DOHH2 (cell line): ENCODE measurements around the gene MRPS2.

Experiments used
- H3F3A ChIP-seq: fragments of 200-600 bp; sonication (generic), shearing (Covaris generic); 2 replicates; pipeline ENCODE4 v1.6.0; 2016; ENCODE audit warnings: antibody characterized with exemption, mild to moderate bottlenecking; ENCODE audit not compliant: control insufficient read depth, insufficient read depth
- H3K27ac ChIP-seq: fragments of 200-600 bp; sonication (generic); 2 replicates; pipeline ENCODE4 v1.5.1; 2014; ENCODE audit warnings: low read depth, mild to moderate bottlenecking, low read length, moderate library complexity
- H3K27me3 ChIP-seq: fragments of 200-600 bp; sonication (generic); 2 replicates; pipeline ENCODE4 v1.6.1; 2014; ENCODE audit warnings: mild to moderate bottlenecking, low read length, mixed read lengths; ENCODE audit not compliant: control insufficient read depth
- H3K36me3 ChIP-seq: fragments of 200-600 bp; sonication (generic); 2 replicates; pipeline ENCODE4 v1.6.1; 2014; ENCODE audit warnings: mild to moderate bottlenecking, low read length, moderate library complexity, mixed read lengths; ENCODE audit not compliant: control insufficient read depth
- H3K4me1 ChIP-seq: fragments of 200-600 bp; sonication (generic); 2 replicates; pipeline ENCODE4 v1.6.1; 2014; ENCODE audit warnings: mild to moderate bottlenecking, low read length, mixed read lengths; ENCODE audit not compliant: control insufficient read depth
- H3K4me2 ChIP-seq: fragments of 200-600 bp; sonication (generic); 2 replicates; pipeline ENCODE4 v1.6.0; 2014; ENCODE audit warnings: mild to moderate bottlenecking, low read length, moderate library complexity
- H3K4me3 ChIP-seq: fragments of 200-600 bp; sonication (generic); 2 replicates; pipeline ENCODE4 v1.5.1; 2014; ENCODE audit warnings: mild to moderate bottlenecking, low read length, mixed read lengths
- H3K79me2 ChIP-seq: fragments of 200-600 bp; sonication (generic); 2 replicates; pipeline ENCODE4 v1.6.1; 2014; ENCODE audit warnings: mild to moderate bottlenecking, low read length, mixed read lengths; ENCODE audit not compliant: control insufficient read depth
- H3K9me2 ChIP-seq: fragments of 200-600 bp; sonication (generic); replicated peaks from 2 replicates; pipeline ENCODE4 v1.6.1; 2014; ENCODE audit warnings: mild to moderate bottlenecking, low read length, mixed read lengths; ENCODE audit not compliant: control insufficient read depth
- H3K9me3 ChIP-seq: fragments of 200-600 bp; sonication (generic); 2 replicates; pipeline ENCODE4 v1.6.1; 2014; ENCODE audit warnings: antibody characterized with exemption, low read length, mixed read lengths; ENCODE audit not compliant: control insufficient read depth, insufficient read depth
- H4K20me1 ChIP-seq: fragments of 200-600 bp; sonication (generic); 2 replicates; pipeline ENCODE4 v1.6.0; 2014; ENCODE audit warnings: low read depth, mild to moderate bottlenecking, antibody characterized with exemption, low read length, moderate library complexity; ENCODE audit not compliant: control insufficient read depth, insufficient read depth
- CTCF ChIP-seq: fragments of 200-600 bp; sonication (generic); IDR thresholded peaks from one replicate; pipeline ENCODE4 v1.5.1; 2014; ENCODE audit warnings: antibody characterized with exemption, mild to moderate bottlenecking, low read depth, low read length; ENCODE audit not compliant: poor library complexity, severe bottlenecking
- EZH2phosphoT487 ChIP-seq: fragments of 200-600 bp; sonication (generic); IDR thresholded peaks from 2 replicates; pipeline ENCODE4 v1.6.1; 2017; ENCODE audit warnings: borderline replicate concordance, mild to moderate bottlenecking, antibody characterized with exemption, low read length, moderate library complexity, mixed read lengths

MRPS2 gene

GRCh38 chr9:135476561-135477355 is 23.7 kb upstream of the MRPS2 start:
- Histone ChIP-seq H3K4me2 (no peak overlapping the region), H3K9me3 (no peaks in the 10 kb centered on the region), H3K79me2 (no peaks in the 10 kb centered on the region), H3K27me3 (peaks cover 27% of the 10 kb centered on the region), H3F3A (no peaks in the 10 kb centered on the region; the same call in 1 of the 2 replicates), H3K36me3 (no peaks in the 10 kb centered on the region), H3K4me1 (no peaks in the 10 kb centered on the region), H3K9me2 (no peaks in the 10 kb centered on the region), H4K20me1 (no peaks in the 10 kb centered on the region), H3K27ac (no peak overlapping the region), H3K4me3 (no peak overlapping the region)
- TF ChIP-seq CTCF (no peak), EZH2phosphoT487 (no peak)

GRCh38 chr9:135478191-135478590 is 22.3 kb upstream of the MRPS2 start:
- no peak for TF ChIP-seq EZH2phosphoT487
- no peak for TF ChIP-seq CTCF
- no peaks in the 10 kb centered on the region; the same call in 1 of the 2 replicates for H3F3A ChIP-seq
- peaks cover 35% of the 10 kb centered on the region for H3K27me3 ChIP-seq
- no peaks in the 10 kb centered on the region for H3K36me3 ChIP-seq
- no peak overlapping the region for H3K27ac ChIP-seq
- no peaks in the 10 kb centered on the region for H3K79me2 ChIP-seq
- no peaks in the 10 kb centered on the region for H3K9me3 ChIP-seq
- 0 out of 2 replicates have a peak, but pooled peaks cover 3% of the 10 kb centered on the region for H3K4me1 ChIP-seq
- H4K20me1 ChIP-seq = no peaks in the 10 kb centered on the region
- no peak overlapping the region for H3K4me3 ChIP-seq
- H3K4me2 ChIP-seq = no peak overlapping the region
- H3K9me2 ChIP-seq = no peaks in the 10 kb centered on the region

DNA sequence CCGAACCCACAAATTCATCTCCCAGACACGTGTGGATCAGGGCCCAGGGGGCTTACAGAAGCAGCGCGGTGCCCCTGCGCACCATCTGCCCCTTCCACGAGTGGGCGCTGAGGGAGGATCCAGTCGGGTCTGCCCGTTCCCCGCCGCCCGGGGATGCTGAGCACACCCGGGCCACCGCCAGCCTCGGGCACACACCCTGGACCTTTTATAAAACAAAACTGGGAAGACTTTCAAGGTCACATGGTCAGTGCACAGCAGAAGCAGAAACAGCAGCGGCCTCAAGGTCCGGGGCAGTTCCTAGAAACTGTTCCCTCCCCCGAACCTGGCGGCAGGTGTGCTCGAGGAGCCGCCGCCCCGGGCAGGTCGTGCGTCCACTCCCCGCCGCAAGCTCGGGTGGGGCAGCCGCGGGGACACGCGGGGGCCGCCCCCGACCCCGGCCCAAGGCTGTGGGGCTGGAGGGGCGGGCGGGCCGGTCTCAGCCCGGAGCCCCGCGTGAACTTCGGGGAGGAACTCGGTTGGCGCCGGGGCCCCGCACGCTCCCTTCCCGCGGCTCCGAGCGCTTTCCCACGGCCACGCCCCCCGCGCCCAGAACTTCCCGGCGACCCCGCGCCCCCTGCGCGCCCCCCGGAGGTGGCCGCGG is 21.5 kb upstream of the MRPS2 start:
- no peak for TF ChIP-seq CTCF
- peak; percentile 69 for TF ChIP-seq EZH2phosphoT487
- H3K27me3 ChIP-seq = peaks cover 38% of the 10 kb centered on the region
- no peak overlapping the region for H3K27ac ChIP-seq
- no peaks in the 10 kb centered on the region for H3K9me2 ChIP-seq
- no peaks in the 10 kb centered on the region for H3K79me2 ChIP-seq
- H3K4me1 ChIP-seq = 0 out of 2 replicates have a peak, but pooled peaks cover 3% of the 10 kb centered on the region
- no peaks in the 10 kb centered on the region for H4K20me1 ChIP-seq
- H3K4me3 ChIP-seq = no peak overlapping the region
- H3F3A ChIP-seq = no peaks in the 10 kb centered on the region; the same call in 1 of the 2 replicates
- no peak overlapping the region for H3K4me2 ChIP-seq
- H3K9me3 ChIP-seq = no peaks in the 10 kb centered on the region
- H3K36me3 ChIP-seq = no peaks in the 10 kb centered on the region
